ENCODE data around the gene TP53. TPM values are rescaled to one million over a fixed set of nuclear protein-coding genes. Genes with fewer than 3 reads are reported as not detected.

The TP53 gene
- polyA plus RNA-seq, 3 donors: 66.7 to 68.6 (median 67.4) TPM

- no peak for DNase-seq (ENCODE audit: low read depth in 3 of 3, low spot score in 2 of 3)
Observed at GRCh38 chr17:7707858-7708750, 20.8 kb upstream of the TP53 start.

GRCh38 chr17:7707446-7707845, 20.2 kb upstream of the TP53 start:
- DNase-seq (ENCODE audit: low read depth in 3 of 3, low spot score in 2 of 3): no peak

- no peak for DNase-seq (ENCODE audit: low read depth in 3 of 3, low spot score in 2 of 3)
Observed at GRCh38 chr17:7706631-7707354, 19.5 kb upstream of the TP53 start.

GRCh38 chr17:7705269-7706255, 18.3 kb upstream of the TP53 start:
- DNase-seq (ENCODE audit: low read depth in 3 of 3, low spot score in 2 of 3): no peak

GRCh38 chr17:7704601-7705268, 17.4 kb upstream of the TP53 start, which contains the start of gene EFNB3:
EFNB3 (plus strand) TSS chr17:7705202; CDS start chr17:7705599, 397 bp downstream.
- no peak for DNase-seq (ENCODE audit: low read depth in 3 of 3, low spot score in 2 of 3)

- no peak for DNase-seq (ENCODE audit: low read depth in 3 of 3, low spot score in 2 of 3)
Observed at GRCh38 chr17:7703584-7704479, 16.5 kb upstream of the TP53 start.

- no peak for DNase-seq (ENCODE audit: low read depth in 3 of 3, low spot score in 2 of 3)
Observed at GRCh38 chr17:7702776-7703175, 15.5 kb upstream of the TP53 start.

GRCh38 chr17:7701681-7702080, 14.4 kb upstream of the TP53 start:
- no peak for DNase-seq (ENCODE audit: low read depth in 3 of 3, low spot score in 2 of 3)

- DNase-seq (ENCODE audit: low read depth in 3 of 3, low spot score in 2 of 3): no peak
Observed at GRCh38 chr17:7700510-7700909, 13.2 kb upstream of the TP53 start.

- no peak for DNase-seq (ENCODE audit: low read depth in 3 of 3, low spot score in 2 of 3)
Observed at GRCh38 chr17:7697828-7698588, 10.7 kb upstream of the TP53 start.

GRCh38 chr17:7695586-7695985, 8.3 kb upstream of the TP53 start:
- DNase-seq (ENCODE audit: low read depth in 3 of 3, low spot score in 2 of 3): no peak

- no peak for DNase-seq (ENCODE audit: low read depth in 3 of 3, low spot score in 2 of 3)
Observed at GRCh38 chr17:7688808-7689316, 1.6 kb upstream of the TP53 start.

- peak; percentile 92 to 96 (median 95) for DNase-seq (ENCODE audit: low read depth in 3 of 3, low spot score in 2 of 3)
Observed at GRCh38 chr17:7687908-7688807, 868 bp upstream of the TP53 start, which contains the start of gene WRAP53. WRAP53 (plus strand) TSS chr17:7688477; CDS start chr17:7688649, 172 bp downstream.

GRCh38 chr17:7686222-7687071, 843 bp downstream of the TP53 start:
- peak in 2 of 3 donors; percentile 95 to 99 for DNase-seq (ENCODE audit: low read depth in 3 of 3, low spot score in 2 of 3)

GRCh38 chr17:7685533-7686221, 1.6 kb downstream of the TP53 start:
- DNase-seq (ENCODE audit: low read depth in 3 of 3, low spot score in 2 of 3): peak; percentile 20 to 91 (median 89)

All from right renal cortex interstitium (tissue), 3 donors.